Upper lobe of left lung (tissue), 4 donors: ENCODE results near the gene C6orf132.

ENCODE experiments used
- CTCF ChIP-seq, 6 experiments: fragments of 450-650 bp in 4 of 6; fragments of 200-600 bp in 2 of 6; sonication (generic) in 2 of 6; IDR thresholded peaks; one replicate each; pipeline ENCODE4 v1.5.1; 2016 to 2019; ENCODE audit warnings: antibody characterized with exemption in 6 of 6
- POLR2A ChIP-seq, 4 donors: fragments of 450-650 bp; IDR thresholded peaks; one replicate each; pipeline ENCODE4 v1.5.1; 2016 to 2017; ENCODE audit warnings: antibody characterized with exemption in 4 of 4, mild to moderate bottlenecking in 2 of 4
- POLR2AphosphoS5 ChIP-seq, 2 donors: sonication (generic); formaldehyde crosslinking; IDR thresholded peaks; one replicate each; pipeline ENCODE4 v1.5.1; 2017; ENCODE audit warnings: antibody characterized with exemption in 2 of 2

GRCh38 chr6:42162812-42163211 is 20.4 kb upstream of the C6orf132 start:
- TF ChIP-seq POLR2AphosphoS5 (IDR thresholded peaks at IDR 0.05) (no peak), CTCF (IDR thresholded peaks at IDR 0.05) (no peak), POLR2A (IDR thresholded peaks at IDR 0.05) (no peak)
